NCI-H2029 treated with DMSO at 0.1 percent for 48 hours (cell line): ENCODE data around the gene PRR5L.

Experiments used
- DNase-seq: peaks from one replicate; lab custom pipeline; 2025; lab: John Stamatoyannopoulos, UW

The PRR5L gene

GRCh38 chr11:36400766-36401455 is 104.8 kb downstream of the PRR5L start:
- DNase-seq = no peak

- no peak for DNase-seq
These were observed 106.6 kb downstream of the PRR5L start for GRCh38 chr11:36402568-36403170.

- no peak for DNase-seq
These were observed 107.6 kb downstream of the PRR5L start for GRCh38 chr11:36403661-36404060.

GRCh38 chr11:36404831-36405230 is 108.7 kb downstream of the PRR5L start:
- DNase-seq = no peak

- no peak for DNase-seq
These were observed 109.7 kb downstream of the PRR5L start for GRCh38 chr11:36405585-36406367.

- no peak for DNase-seq
These were observed 111.3 kb downstream of the PRR5L start for GRCh38 chr11:36407356-36407755.

GRCh38 chr11:36408498-36409136 is 112.5 kb downstream of the PRR5L start:
- no peak for DNase-seq

- DNase-seq = no peak
These were observed 113.2 kb downstream of the PRR5L start for GRCh38 chr11:36409152-36409816.

GRCh38 chr11:36411202-36411640 is 115.1 kb downstream of the PRR5L start:
- no peak for DNase-seq

- DNase-seq = no peak
These were observed 116.8 kb downstream of the PRR5L start for GRCh38 chr11:36412781-36413383.

GRCh38 chr11:36417154-36417553 is 121.1 kb downstream of the PRR5L start:
- no peak for DNase-seq

GRCh38 chr11:36419791-36420424 is 123.8 kb downstream of the PRR5L start:
- DNase-seq = no peak

GRCh38 chr11:36421546-36422155 is 125.6 kb downstream of the PRR5L start:
- DNase-seq = no peak

- no peak for DNase-seq
These were observed 129.5 kb downstream of the PRR5L start for GRCh38 chr11:36425561-36426081.

- DNase-seq = peak; percentile 27
These were observed 130.2 kb downstream of the PRR5L start for GRCh38 chr11:36426226-36426848.

GRCh38 chr11:36427079-36427478 is 131.0 kb downstream of the PRR5L start:
- DNase-seq = no peak

GRCh38 chr11:36427876-36428275 is 131.8 kb downstream of the PRR5L start:
- DNase-seq = no peak

GRCh38 chr11:36431429-36432092 is 135.5 kb downstream of the PRR5L start:
- DNase-seq = no peak

- no peak for DNase-seq
These were observed 136.0 kb downstream of the PRR5L start for GRCh38 chr11:36432093-36432469.
